Renal cortical epithelial cell (primary cell): Measurements from ENCODE around the gene TMTC2. TPM values are rescaled to one million over a fixed set of nuclear protein-coding genes. Genes with fewer than 3 reads are reported as not detected.
A peak's percentile ranks its signal among the peaks of the same experiment; 100 is the strongest.

ENCODE experiments used
- DNase-seq: peaks from one replicate; pipeline ENCODE4 v3.0.0-alpha.2; 2011; ENCODE audit warnings: low read depth
- total RNA-seq: library from RNA; depleted of rRNA; stranded (reverse); fragments of >200 nt; gene quantifications from 2 replicates; pipeline ENCODE4 v1.2.3, GENCODE V29; 2014

The TMTC2 gene
- total RNA-seq, 1 donor from 2014 or later: 11.1 TPM

- DNase-seq: no peak
Measured at GRCh38 chr12:83132360-83132759, 445.7 kb downstream of the TMTC2 start.

DNA sequence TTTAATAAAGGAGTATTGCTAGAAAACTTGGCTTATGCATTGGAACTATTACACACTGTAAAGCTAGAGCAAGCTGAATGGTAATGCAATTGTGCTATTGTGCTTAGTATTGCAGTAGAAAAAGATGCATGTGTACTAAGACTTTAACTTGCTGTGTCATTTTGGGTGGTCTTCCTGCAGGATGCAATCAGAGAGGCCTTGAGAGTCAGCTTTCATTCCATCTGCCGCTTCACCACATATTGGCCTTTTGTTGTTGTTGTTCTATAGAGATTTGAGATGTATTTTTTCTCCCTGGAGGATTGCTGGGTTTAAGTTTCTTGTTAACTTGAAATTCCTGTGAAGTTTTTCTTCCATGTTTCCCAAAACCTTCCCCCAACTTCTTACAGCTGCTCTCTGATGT, 449.7 kb downstream of the TMTC2 start:
- DNase-seq: no peak

DNA sequence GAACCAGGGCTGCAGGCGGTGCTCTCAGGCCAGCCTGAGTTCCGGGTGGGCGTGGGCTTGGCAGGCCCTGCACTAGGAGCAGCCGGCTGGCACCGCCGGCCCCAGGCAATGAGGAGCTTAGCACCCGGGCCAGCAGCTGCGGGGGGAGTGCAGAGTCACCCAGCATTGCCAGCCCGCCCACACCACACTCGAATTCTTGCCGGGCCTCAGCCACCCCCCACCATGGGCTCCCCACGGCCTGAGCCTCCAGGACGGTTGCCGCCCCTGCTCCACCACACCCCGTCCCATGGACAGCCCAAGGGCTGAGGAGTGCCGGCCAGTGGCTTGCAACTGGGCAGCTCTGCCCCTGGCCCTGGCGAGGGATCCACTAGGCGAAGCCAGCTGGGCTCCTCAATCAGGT, 453.4 kb downstream of the TMTC2 start:
- no peak for DNase-seq

GRCh38 chr12:83141460-83141994, 454.8 kb downstream of the TMTC2 start:
- no peak for DNase-seq

GRCh38 chr12:83142914-83143313, 456.2 kb downstream of the TMTC2 start:
- DNase-seq: no peak

GRCh38 chr12:83143950-83144349, 457.2 kb downstream of the TMTC2 start:
- DNase-seq: no peak

DNA sequence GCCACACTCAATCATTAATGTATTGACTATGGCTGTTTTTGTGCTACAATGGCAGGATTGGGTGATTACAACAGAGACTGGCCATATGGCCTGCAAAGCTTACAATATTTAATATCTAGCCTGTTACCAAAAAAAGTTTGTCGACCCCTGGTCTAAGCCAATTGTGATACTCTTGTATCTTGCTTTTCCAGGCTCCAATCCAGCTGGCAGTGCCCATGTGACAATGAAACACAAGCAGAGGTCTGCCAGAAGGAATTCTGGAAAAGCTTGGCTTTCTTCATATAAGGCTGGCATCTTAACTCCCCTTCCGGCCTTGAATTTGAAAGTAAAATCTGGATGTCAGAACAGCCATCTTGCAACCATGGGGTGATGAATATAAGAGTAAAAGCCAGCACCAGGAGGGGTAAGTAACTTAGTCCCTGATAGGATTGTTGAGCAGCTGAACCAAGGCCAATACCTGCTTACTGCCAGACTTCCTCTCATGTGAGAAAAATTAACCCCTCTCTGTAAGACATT, 458.7 kb downstream of the TMTC2 start:
- no peak for DNase-seq

- DNase-seq: no peak
Measured at GRCh38 chr12:83147341-83147740, 460.6 kb downstream of the TMTC2 start.

- no peak for DNase-seq
Measured at GRCh38 chr12:83149987-83150386, 463.3 kb downstream of the TMTC2 start.

GRCh38 chr12:83150465-83151189, 463.9 kb downstream of the TMTC2 start:
- no peak for DNase-seq

GRCh38 chr12:83153177-83153576, 466.5 kb downstream of the TMTC2 start:
- no peak for DNase-seq

GRCh38 chr12:83156815-83157214, 470.1 kb downstream of the TMTC2 start:
- DNase-seq: no peak

GRCh38 chr12:83157604-83158003, 470.9 kb downstream of the TMTC2 start:
- no peak for DNase-seq

DNA sequence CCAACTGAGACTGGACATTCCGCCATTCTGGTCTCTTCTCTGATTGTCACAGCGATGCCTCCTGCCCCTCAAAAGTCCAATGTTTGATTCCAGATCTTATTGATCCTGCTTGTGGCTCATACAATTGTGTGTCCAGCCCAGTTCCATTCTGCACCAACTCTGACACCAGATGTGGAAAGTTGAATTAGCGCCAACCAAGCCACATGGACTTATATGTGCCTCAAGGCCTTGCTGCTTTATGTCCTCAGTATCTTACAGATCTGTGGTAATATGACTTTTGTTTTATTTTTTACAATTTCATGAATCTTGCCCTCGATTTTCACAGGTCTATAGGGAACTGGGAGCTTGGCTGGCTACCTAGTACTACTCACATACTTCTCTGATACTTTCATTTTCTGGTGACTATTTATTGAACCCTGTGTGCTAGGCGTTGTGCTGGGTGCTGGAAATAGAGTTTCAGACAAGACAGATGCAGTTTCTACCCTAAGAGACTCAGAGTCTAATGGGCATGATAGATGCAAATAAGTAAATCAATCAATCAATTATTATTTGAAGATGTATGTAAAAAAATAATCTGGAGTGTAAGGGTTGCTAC, 472.0 kb downstream of the TMTC2 start:
- no peak for DNase-seq

DNA sequence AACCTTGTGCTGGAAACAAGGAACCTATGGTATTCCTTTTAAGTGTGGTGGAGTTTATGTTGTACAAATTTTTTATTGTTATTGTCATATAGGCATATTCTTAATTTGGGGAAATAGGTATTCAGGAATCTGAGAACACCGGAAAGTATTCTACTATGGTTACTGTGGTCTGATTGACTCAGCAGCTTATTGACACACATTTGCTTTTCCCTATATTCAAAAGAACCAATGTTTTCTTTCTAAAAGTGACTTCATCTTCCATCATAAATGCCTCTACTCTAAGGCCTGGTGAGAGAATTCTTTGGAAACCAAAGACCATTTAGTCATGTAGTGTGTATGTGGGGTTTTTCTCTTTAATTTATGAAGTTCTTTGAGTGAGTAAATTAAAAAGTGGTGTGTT, 474.8 kb downstream of the TMTC2 start:
- peak; percentile 16 for DNase-seq

GRCh38 chr12:83168751-83169150, 482.0 kb downstream of the TMTC2 start:
- peak; percentile 68 for DNase-seq

- no peak for DNase-seq
Measured at GRCh38 chr12:83172441-83172840, 485.7 kb downstream of the TMTC2 start.

- no peak for DNase-seq
Measured at GRCh38 chr12:83172866-83173649, 486.4 kb downstream of the TMTC2 start.

DNA sequence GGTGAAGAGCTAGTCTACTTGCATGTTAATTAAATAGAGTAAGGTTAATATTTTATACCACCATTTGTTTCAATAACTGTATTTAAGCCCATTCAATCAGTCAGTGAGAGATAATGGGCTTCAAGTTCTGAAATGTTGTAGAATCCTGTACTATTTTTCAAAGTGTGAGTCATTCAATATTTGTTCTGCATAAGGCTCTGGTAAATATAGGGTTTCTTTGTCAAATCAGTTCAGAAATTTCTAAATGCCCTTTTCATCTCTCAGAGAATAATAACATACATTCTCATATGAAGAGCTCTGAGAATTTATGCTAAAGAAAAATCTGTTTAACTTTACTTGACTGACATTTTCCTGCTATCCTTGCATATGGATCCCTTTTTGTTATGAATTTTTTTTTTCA, 493.3 kb downstream of the TMTC2 start:
- no peak for DNase-seq

GRCh38 chr12:83181074-83181473, 494.4 kb downstream of the TMTC2 start:
- DNase-seq: no peak

DNA sequence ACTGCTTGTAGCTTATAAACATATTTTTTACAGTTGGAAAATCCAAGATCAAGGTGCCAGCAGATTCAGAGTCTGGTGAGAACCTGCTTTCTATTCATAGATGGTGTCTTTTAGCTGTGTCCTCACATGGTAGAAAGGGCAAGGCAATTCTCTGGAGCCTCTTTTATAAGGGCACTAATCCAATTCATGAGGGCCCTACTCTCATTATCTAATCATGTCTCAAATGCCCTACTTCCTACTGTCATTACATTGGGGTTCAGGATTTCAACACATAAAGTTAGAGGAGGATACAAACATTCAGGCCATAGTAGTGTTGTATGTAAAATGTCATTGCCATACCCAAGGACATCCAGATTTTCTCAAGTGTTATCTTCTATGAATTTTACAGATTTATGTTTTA, 496.4 kb downstream of the TMTC2 start:
- no peak for DNase-seq
